A673 (cell line): ENCODE results near the gene CORO2A.

Experiments used
- EZH2 ChIP-seq: fragments of 200-600 bp; sonication (generic); IDR thresholded peaks from 2 replicates; pipeline ENCODE4 v1.6.1; 2017; ENCODE audit warnings: borderline replicate concordance, low read depth, mild to moderate bottlenecking, mixed read lengths, antibody characterized with exemption, low read length; ENCODE audit not compliant: poor library complexity, severe bottlenecking
- TF ChIP-seq, protein P1 (sequence below): fragments of 300-800, 200-600 bp; sonication (generic); conservative IDR thresholded peaks from 2 replicates; pipeline ENCODE4 v1.5.1; 2017; ENCODE audit warnings: low read depth, mild to moderate bottlenecking, antibody characterized with exemption, low read length, moderate library complexity, mixed read lengths

DNA sequence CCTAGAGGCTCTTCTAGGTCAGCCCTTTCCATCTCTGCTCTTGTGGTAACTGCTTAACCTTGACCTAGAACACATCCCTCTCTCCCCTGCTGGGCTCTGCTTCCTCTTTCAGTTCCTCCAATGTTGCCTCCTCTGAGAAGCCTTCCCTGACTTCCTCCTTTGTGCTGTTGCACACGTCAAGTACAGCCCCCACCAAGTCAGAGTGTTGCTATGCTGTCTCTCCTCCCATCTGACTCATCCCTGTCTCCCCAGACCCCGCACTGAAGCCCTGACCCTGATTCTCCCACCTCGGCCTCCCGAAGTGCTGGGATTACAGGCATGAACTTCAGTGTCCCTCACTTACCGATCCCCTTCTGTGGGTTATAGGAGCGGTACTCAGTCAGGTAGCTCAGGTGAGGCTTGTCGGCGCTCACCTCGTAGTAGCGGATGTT lies 63.0 kb downstream of the CORO2A start:
- TF ChIP-seq, protein P1, sequence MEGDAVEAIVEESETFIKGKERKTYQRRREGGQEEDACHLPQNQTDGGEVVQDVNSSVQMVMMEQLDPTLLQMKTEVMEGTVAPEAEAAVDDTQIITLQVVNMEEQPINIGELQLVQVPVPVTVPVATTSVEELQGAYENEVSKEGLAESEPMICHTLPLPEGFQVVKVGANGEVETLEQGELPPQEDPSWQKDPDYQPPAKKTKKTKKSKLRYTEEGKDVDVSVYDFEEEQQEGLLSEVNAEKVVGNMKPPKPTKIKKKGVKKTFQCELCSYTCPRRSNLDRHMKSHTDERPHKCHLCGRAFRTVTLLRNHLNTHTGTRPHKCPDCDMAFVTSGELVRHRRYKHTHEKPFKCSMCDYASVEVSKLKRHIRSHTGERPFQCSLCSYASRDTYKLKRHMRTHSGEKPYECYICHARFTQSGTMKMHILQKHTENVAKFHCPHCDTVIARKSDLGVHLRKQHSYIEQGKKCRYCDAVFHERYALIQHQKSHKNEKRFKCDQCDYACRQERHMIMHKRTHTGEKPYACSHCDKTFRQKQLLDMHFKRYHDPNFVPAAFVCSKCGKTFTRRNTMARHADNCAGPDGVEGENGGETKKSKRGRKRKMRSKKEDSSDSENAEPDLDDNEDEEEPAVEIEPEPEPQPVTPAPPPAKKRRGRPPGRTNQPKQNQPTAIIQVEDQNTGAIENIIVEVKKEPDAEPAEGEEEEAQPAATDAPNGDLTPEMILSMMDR, result no peak
- no peak for TF ChIP-seq EZH2
